Subcutaneous abdominal adipose tissue (tissue), 5 donors: ENCODE measurements around the gene ZNF775.

Experiments
- H3K27ac ChIP-seq: one replicate; pipeline ENCODE4 v1.7.0; 2013; ENCODE audit warnings: low read depth, mild to moderate bottlenecking, inconsistent platforms, low read length, moderate library complexity
- H3K27me3 ChIP-seq, 5 donors: one replicate each; pipeline ENCODE4 v1.7.0; 2013; ENCODE audit warnings: low read length in 5 of 5, inconsistent platforms in 1 of 5; ENCODE audit not compliant: control insufficient read depth in 5 of 5, insufficient read depth in 4 of 5
- H3K36me3 ChIP-seq, 5 donors: one replicate each; pipeline ENCODE4 v1.7.0; 2013; ENCODE audit warnings: low read length in 5 of 5; ENCODE audit not compliant: control insufficient read depth in 5 of 5, insufficient read depth in 5 of 5
- H3K4me1 ChIP-seq, 5 donors: one replicate each; pipeline ENCODE4 v1.7.0; 2013; ENCODE audit warnings: low read length in 5 of 5, mild to moderate bottlenecking in 3 of 5, moderate library complexity in 1 of 5; ENCODE audit not compliant: control insufficient read depth in 5 of 5, insufficient read depth in 5 of 5
- H3K4me3 ChIP-seq, 5 donors: one replicate each; pipeline ENCODE4 v1.7.0; 2013; ENCODE audit warnings: low read length in 5 of 5, low read depth in 1 of 5
- H3K9ac ChIP-seq, 5 donors: one replicate each; pipeline ENCODE4 v1.7.0; 2013; ENCODE audit warnings: low read length in 5 of 5, mild to moderate bottlenecking in 4 of 5, moderate library complexity in 3 of 5
- H3K9me3 ChIP-seq, 5 donors: one replicate each; pipeline ENCODE4 v1.7.0; 2013; ENCODE audit warnings: low read length in 5 of 5; ENCODE audit not compliant: control insufficient read depth in 5 of 5
- donor health status: healthy.
- donor health status: healthy.
- donor health status: healthy.
- donor health status: healthy.
- donor health status: healthy.

The ZNF775 gene

GRCh38 chr7:150373049-150373801 lies 5.9 kb upstream of the ZNF775 start:
- peak overlapping the region; percentile 39 for H3K27ac ChIP-seq
- no peaks in the 10 kb centered on the region for H3K27me3 ChIP-seq
- no peak overlapping the region for H3K4me3 ChIP-seq
- H3K4me1 ChIP-seq = peaks cover 11 to 49% (median 46%) of the 10 kb centered on the region in 5 donors
- peak overlapping the region in 3 of 5 donors; percentile 2 to 38 (median 20) for H3K9ac ChIP-seq
- peaks cover 0 to 44% (median 37%) of the 10 kb centered on the region in 5 donors for H3K36me3 ChIP-seq
- H3K9me3 ChIP-seq = no peaks in the 10 kb centered on the region

- no peaks in the 10 kb centered on the region for H3K9me3 ChIP-seq
- H3K27me3 ChIP-seq = no peaks in the 10 kb centered on the region
- H3K4me1 ChIP-seq = peaks cover 11 to 52% (median 49%) of the 10 kb centered on the region in 5 donors
- peak overlapping the region in 2 of 5 donors; percentile 20 for H3K9ac ChIP-seq
- H3K4me3 ChIP-seq = no peak overlapping the region
- H3K36me3 ChIP-seq = peaks cover 0 to 44% (median 37%) of the 10 kb centered on the region in 5 donors
- H3K27ac ChIP-seq = no peak overlapping the region
These were observed 5.1 kb upstream of the ZNF775 start for GRCh38 chr7:150374026-150374425.

- Histone ChIP-seq H3K4me3 (no peak overlapping the region), H3K4me1 (peaks cover 8 to 48% (median 45%) of the 10 kb centered on the region in 5 donors), H3K9me3 (no peaks in the 10 kb centered on the region), H3K9ac (no peak overlapping the region), H3K27ac (no peak overlapping the region), H3K27me3 (no peaks in the 10 kb centered on the region), H3K36me3 (peaks cover 0 to 44% (median 37%) of the 10 kb centered on the region in 5 donors)
These were observed 4.7 kb upstream of the ZNF775 start for GRCh38 chr7:150374472-150374871.

GRCh38 chr7:150375662-150376521 lies 3.2 kb upstream of the ZNF775 start:
- Histone ChIP-seq H3K4me1 (peaks cover 0 to 44% (median 42%) of the 10 kb centered on the region in 5 donors), H3K9ac (no peak overlapping the region), H3K4me3 (no peak overlapping the region)

GRCh38 chr7:150376560-150376959 lies 2.6 kb upstream of the ZNF775 start:
- Histone ChIP-seq H3K9me3 (no peaks in the 10 kb centered on the region), H3K9ac (no peak overlapping the region), H3K27ac (no peak overlapping the region), H3K27me3 (no peaks in the 10 kb centered on the region), H3K36me3 (peaks cover 0 to 30% (median 24%) of the 10 kb centered on the region in 5 donors), H3K4me1 (peaks cover 0 to 38% (median 37%) of the 10 kb centered on the region in 5 donors), H3K4me3 (no peak overlapping the region)

More at GRCh38 chr7:150375662-150376521, 3.2 kb upstream of the ZNF775 start:
- Histone ChIP-seq H3K27ac (no peak overlapping the region), H3K27me3 (no peaks in the 10 kb centered on the region), H3K9me3 (no peaks in the 10 kb centered on the region), H3K36me3 (peaks cover 0 to 37% (median 31%) of the 10 kb centered on the region in 5 donors)

- no peaks in the 10 kb centered on the region for H3K27me3 ChIP-seq
- H3K9ac ChIP-seq = no peak overlapping the region
- H3K4me3 ChIP-seq = no peak overlapping the region
- peaks cover 0 to 39% (median 37%) of the 10 kb centered on the region in 5 donors for H3K4me1 ChIP-seq
- H3K36me3 ChIP-seq = peaks cover 0 to 25% (median 22%) of the 10 kb centered on the region in 5 donors
- no peak overlapping the region for H3K27ac ChIP-seq
- H3K9me3 ChIP-seq = no peaks in the 10 kb centered on the region
These were observed 1.9 kb upstream of the ZNF775 start for GRCh38 chr7:150377196-150377595.

- Histone ChIP-seq H3K9ac (peak overlapping the region in 1 of 5 donors; percentile 86), H3K4me3 (no peak overlapping the region), H3K9me3 (no peaks in the 10 kb centered on the region), H3K27ac (peak overlapping the region; percentile 87), H3K27me3 (no peaks in the 10 kb centered on the region), H3K4me1 (peaks cover 0 to 43% (median 36%) of the 10 kb centered on the region in 5 donors), H3K36me3 (peaks cover 0 to 20% (median 19%) of the 10 kb centered on the region in 5 donors)
These were observed 1.5 kb upstream of the ZNF775 start for GRCh38 chr7:150377635-150378034.

GRCh38 chr7:150378115-150378852 lies 846 bp upstream of the ZNF775 start:
- peaks cover 0 to 39% (median 29%) of the 10 kb centered on the region in 5 donors for H3K4me1 ChIP-seq

GRCh38 chr7:150379441-150380379 lies 580 bp downstream of the ZNF775 start:
- Histone ChIP-seq H3K9ac (peak overlapping the region in 4 of 5 donors; percentile 66 to 78 (median 73)), H3K36me3 (no peaks in the 10 kb centered on the region), H3K9me3 (no peaks in the 10 kb centered on the region), H3K4me3 (peak overlapping the region; percentile 71 to 85 (median 80)), H3K4me1 (peaks cover 0 to 37% (median 26%) of the 10 kb centered on the region in 5 donors), H3K27ac (peak overlapping the region; percentile 87), H3K27me3 (no peaks in the 10 kb centered on the region)

More at GRCh38 chr7:150378115-150378852, 846 bp upstream of the ZNF775 start:
- Histone ChIP-seq H3K9ac (peak overlapping the region; percentile 48 to 93 (median 86)), H3K9me3 (no peaks in the 10 kb centered on the region), H3K27ac (peak overlapping the region; percentile 87), H3K36me3 (peaks cover 0 to 14% (median 13%) of the 10 kb centered on the region in 5 donors), H3K27me3 (no peaks in the 10 kb centered on the region), H3K4me3 (peak overlapping the region; percentile 73 to 85 (median 75))
